Muscle layer of duodenum (tissue), 2 donors: ENCODE data around the gene C16orf95.
A peak's percentile ranks its signal among the peaks of the same experiment; 100 is the strongest.
"Not testable (repeated sequence)": the region's sequence is repeated elsewhere in the genome, so short reads cannot be mapped to it uniquely, and the experiment has no call there.

Experiments used
- H3K27ac ChIP-seq: one replicate; pipeline ENCODE4 v1.7.0; 2013; ENCODE audit warnings: mild to moderate bottlenecking, low read length
- H3K27me3 ChIP-seq: one replicate; pipeline ENCODE4 v1.7.0; 2013; ENCODE audit warnings: low read depth, mild to moderate bottlenecking, control low read depth, low read length
- H3K36me3 ChIP-seq, 2 donors: one replicate each; pipeline ENCODE4 v1.7.0; 2013; ENCODE audit warnings: low read length in 2 of 2, control low read depth in 1 of 2, mild to moderate bottlenecking in 1 of 2; ENCODE audit not compliant: insufficient read depth in 2 of 2, control insufficient read depth in 1 of 2
- H3K4me1 ChIP-seq, 2 donors: one replicate each; pipeline ENCODE4 v1.7.0; 2013; ENCODE audit warnings: low read length in 2 of 2, mild to moderate bottlenecking in 2 of 2, control low read depth in 1 of 2, moderate library complexity in 1 of 2; ENCODE audit not compliant: insufficient read depth in 2 of 2, control insufficient read depth in 1 of 2
- H3K4me3 ChIP-seq, 2 donors: one replicate each; pipeline ENCODE4 v1.7.0; 2013; ENCODE audit warnings: low read length in 2 of 2, low read depth in 1 of 2, mild to moderate bottlenecking in 1 of 2
- H3K9me3 ChIP-seq, 2 donors: one replicate each; pipeline ENCODE4 v1.7.0; 2013; ENCODE audit warnings: low read length in 2 of 2, control low read depth in 1 of 2, mild to moderate bottlenecking in 1 of 2; ENCODE audit not compliant: control insufficient read depth in 1 of 2
- donor health status: healthy.

Gene C16orf95, protein sequence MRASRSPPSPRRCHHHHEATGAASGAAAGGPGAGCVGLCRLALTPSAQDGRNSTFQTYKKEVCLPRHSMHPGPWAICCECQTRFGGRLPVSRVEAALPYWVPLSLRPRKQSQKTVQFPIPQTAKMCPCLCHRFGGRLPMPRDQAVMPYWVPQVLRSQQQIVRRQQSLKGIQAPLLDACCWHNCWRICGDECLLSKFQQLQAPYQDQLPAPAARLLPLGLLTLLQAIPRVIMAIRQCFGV

DNA sequence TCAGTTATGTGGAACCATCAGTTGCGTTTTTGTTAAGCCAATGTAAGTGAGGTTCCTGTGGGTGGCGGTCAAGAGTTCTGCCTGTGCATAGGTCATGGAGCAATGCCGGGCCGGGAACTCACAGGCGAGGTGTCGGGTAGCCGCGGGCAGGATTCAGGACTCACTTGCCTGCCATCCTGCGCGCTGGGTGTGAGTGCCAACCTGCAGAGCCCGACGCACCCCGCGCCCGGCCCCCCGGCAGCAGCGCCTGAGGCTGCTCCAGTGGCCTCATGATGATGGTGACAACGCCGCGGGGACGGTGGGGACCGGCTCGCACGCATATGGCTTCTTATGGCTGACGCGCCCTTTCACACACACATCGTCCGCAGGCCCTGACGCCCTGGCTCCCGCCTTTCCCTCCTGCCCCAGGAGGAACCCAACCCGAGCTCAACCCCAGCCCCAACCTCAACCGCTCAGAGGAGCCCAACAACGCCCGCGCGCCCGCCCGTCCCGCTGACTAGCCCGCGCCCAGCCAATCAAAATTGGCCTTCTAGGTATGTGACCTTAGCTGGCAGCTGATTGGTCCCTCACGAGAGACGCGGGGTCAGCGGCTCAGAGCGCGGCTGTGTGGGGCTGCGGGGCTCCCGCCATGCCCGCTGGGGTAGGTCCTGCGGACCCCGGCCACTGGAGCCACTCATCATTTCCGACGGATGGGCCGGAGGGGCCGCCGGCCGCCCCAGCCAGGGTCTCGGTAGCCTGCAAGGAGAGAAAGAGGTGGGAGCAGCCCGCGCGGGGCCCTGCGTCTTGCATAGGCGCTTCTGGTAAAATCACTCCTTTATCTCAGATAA, at the start of gene C16orf95:
Gene C16orf95 (minus strand): TSS at position 470 of the 827 bp plus-strand sequence. CDS start 150 bp downstream, at position 320.
- peak within 1 kb of the TSS; percentile 89 for H3K27ac ChIP-seq
- H3K4me3 ChIP-seq = peak within 1 kb of the TSS; percentile 75 to 94
- no peaks in the 10 kb centered on the region for H3K27me3 ChIP-seq
- peaks cover 0 to 2% of the 10 kb centered on the region in 2 donors for H3K36me3 ChIP-seq
- no peaks in the 10 kb centered on the region for H3K9me3 ChIP-seq
- H3K4me1 ChIP-seq = peaks cover 0 to 6% of the 10 kb centered on the region in 2 donors

DNA sequence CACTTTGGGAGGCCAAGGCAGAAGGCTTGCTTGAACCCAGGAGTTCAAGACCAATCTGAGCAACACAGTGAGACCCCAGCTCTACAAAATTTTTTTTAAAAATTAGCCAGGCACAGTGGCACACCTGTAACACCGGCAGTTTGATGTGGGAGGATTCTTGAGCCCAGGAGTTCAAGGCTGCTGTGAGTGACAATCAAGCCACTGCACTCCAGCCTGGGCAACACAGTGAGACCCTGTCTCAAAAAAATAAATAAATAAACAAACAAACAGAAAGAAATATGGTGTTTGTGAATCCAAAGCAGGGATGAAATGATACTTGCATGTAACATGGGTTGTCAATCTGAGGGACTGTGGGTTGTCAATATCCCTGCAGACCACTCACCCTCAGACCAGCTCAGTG, 49.7 kb upstream of the C16orf95 start:
- H3K4me1 ChIP-seq = peaks cover 13 to 59% of the 10 kb centered on the region in 2 donors

DNA sequence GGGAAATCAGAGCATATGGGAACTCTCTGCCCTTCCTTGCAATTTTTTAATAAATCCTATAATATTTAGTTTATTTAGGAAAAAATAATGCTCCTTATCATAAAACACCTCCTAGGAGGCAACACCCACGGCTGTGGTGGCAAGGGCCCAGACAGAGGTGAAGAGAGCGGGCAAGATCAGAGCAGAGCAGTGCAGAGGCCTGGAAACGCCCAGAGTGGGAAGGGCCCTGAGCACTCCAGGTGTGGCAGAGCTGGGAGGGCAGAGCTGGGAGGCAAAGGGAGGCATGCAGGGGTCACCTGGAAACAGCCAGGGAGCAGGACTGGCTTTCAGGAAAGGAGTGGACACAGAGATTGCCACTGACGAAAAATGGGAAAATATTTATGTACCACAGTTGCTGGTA, 49.1 kb upstream of the C16orf95 start:
- Histone ChIP-seq H3K27ac (no peak overlapping the region), H3K9me3 (no peaks in the 10 kb centered on the region), H3K4me3 (no peak overlapping the region), H3K36me3 (peaks cover 7 to 9% of the 10 kb centered on the region in 2 donors), H3K27me3 (no peaks in the 10 kb centered on the region), H3K4me1 (peaks cover 13 to 59% of the 10 kb centered on the region in 2 donors)

More for the DNA sequence above, 49.7 kb upstream of the C16orf95 start:
- H3K27ac ChIP-seq = no peak overlapping the region
- H3K36me3 ChIP-seq = peaks cover under 1 to 3% of the 10 kb centered on the region in 2 donors
- H3K4me3 ChIP-seq = no peak overlapping the region
- no peaks in the 10 kb centered on the region for H3K9me3 ChIP-seq
- no peaks in the 10 kb centered on the region for H3K27me3 ChIP-seq

DNA sequence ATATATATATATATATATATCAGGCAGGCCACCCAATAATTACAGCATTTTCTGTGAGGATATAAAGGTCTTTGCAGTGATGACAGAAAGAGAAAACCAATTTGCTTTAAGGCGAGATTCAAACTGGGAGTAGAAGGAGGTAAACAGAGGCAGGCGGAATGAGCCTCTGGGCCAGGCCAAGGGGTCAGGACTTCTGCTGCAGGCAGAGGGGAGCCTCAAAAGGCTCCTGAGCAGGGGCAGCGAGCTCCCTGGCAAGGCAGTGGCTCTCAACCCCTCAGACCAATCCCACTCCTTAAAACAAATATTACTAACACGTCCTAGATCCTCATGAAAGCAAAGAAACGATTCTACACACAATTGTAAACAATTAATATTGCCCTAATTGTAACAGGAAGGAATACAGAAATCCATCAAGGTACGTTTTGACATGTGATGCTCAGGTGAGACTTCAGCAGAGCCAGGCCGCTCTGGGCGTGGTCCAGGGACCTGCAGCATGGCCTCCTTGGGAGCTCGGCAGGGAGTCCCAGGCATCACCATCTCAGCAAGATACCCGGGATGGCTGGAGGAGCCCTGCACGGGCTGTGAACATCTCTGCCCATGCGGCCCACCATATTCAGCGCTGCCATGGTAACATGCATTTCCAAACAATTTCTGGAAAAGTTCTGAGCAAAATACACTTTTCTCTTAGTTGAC, 48.0 kb upstream of the C16orf95 start:
- H3K9me3 ChIP-seq = no peaks in the 10 kb centered on the region
- peaks cover 12 to 14% of the 10 kb centered on the region in 2 donors for H3K36me3 ChIP-seq
- no peak overlapping the region for H3K27ac ChIP-seq

DNA sequence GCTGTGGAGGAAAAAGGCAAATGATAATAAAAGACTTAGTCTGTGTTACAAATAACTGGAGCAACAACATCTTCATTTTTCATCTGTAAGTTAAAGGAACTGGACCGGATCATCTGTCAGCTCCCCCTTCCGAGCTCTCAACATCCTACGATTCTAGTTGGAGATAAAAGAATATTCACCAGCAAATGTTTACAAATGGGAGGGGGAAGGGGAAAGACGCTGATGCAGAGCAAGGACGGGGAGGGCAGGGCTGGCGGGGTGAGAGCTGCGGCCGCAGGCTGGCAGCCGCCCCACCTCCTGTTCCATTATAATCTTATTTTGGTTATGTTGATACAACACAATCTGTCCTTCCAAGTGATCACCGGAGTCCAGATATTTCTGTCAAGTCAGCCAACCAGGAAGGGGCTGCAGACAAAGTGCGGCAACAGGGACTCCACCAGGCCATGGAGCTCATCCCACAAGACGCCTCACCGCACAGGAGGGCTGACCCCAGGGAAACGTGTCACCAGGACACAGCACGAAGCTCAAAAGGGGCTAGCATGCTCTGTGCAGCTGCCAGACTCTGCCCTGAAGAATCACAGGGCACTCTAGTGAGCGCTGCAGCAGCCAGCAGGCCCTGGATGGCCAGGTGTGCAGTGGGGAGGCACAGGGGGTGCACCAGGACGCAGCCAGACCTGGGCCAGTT, 46.7 kb upstream of the C16orf95 start:
- Histone ChIP-seq H3K27me3 (no peaks in the 10 kb centered on the region), H3K9me3 (no peaks in the 10 kb centered on the region), H3K27ac (peak overlapping the region; percentile 39), H3K36me3 (peaks cover 22 to 25% of the 10 kb centered on the region in 2 donors), H3K4me3 (peak overlapping the region; percentile 31 to 37), H3K4me1 (peaks cover 13 to 36% of the 10 kb centered on the region in 2 donors)

More for the DNA sequence above, 48.0 kb upstream of the C16orf95 start:
- H3K4me3 ChIP-seq = no peak overlapping the region
- no peaks in the 10 kb centered on the region for H3K27me3 ChIP-seq
- H3K4me1 ChIP-seq = peaks cover 13 to 48% of the 10 kb centered on the region in 2 donors

DNA sequence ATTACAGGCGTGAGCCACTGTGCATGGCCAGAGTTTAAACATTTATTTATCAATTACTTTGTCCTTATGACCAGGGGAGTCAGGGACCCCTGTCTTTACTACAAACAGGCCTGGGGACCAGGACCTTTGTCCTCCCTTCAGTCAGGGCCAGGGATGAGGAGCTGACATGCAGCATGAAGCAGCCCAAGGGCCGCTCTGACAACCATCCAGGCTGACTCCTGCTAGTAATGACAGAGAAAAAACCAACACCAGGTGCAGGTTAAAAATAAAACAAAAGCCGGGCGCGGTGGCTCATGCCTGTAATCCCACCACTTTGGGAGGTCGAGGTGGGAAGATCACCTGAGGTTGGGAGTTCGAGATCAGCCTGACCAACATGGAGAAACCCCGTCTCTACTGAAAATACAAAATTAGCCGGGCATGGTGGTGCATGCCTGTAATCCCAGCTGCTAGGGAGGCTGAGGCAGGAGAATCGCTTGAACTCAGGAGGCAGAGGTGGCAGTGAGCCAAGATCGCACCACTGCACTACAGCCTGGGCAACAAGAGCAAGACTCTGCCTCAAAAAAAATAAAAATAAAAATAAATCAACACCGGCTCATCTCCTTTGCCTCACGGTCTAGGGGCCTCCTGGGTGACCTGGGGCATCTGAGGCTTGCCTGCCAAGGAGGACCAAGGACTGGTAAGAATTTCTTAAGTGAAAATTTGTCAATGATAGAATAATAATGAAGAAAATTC, 45.8 kb upstream of the C16orf95 start:
- H3K27me3 ChIP-seq, H3K9me3 ChIP-seq, H3K4me3 ChIP-seq, H3K27ac ChIP-seq: not testable (repeated sequence)
- Histone ChIP-seq H3K36me3 (peaks cover 31 to 34% of the 10 kb centered on the region in 2 donors), H3K4me1 (peaks cover 13 to 27% of the 10 kb centered on the region in 2 donors)

DNA sequence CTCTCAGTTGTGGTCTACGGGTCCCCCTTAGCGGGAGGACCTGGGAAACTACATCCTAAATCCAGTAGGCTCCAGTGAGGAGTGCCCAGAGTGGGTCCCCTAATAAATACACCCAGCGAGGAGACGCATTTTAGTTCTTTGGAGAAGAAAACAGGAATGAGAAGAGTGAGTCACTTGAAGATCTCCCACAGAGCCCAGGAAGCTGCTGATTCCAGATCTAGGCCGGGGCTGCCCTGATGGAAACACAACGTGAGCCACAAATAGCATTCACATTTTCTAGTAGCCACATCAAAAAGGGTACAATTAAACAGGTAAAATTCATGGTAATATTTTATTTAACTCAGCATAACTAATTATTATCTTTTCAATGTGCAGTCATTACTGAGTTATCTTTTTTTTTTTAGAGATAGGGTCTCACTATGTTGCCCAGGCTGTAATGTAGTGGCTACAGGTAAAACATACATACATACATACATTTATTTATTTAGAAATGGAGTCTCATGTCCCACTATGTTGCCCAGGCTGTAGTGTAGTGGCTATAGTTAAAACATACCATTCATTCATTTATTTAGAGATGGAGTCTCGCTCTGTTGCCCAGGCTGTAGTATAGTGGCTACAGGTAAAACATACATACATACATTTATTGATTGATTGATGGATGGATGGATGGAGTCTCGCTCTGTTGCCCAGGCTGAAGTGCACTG, 44.9 kb upstream of the C16orf95 start:
- H3K36me3 ChIP-seq = peaks cover 32 to 40% of the 10 kb centered on the region in 2 donors
- H3K4me3 ChIP-seq = no peak overlapping the region
- H3K4me1 ChIP-seq = peaks cover 13 to 24% of the 10 kb centered on the region in 2 donors
- H3K27ac ChIP-seq = no peak overlapping the region
- H3K9me3 ChIP-seq = no peaks in the 10 kb centered on the region
- no peaks in the 10 kb centered on the region for H3K27me3 ChIP-seq

DNA sequence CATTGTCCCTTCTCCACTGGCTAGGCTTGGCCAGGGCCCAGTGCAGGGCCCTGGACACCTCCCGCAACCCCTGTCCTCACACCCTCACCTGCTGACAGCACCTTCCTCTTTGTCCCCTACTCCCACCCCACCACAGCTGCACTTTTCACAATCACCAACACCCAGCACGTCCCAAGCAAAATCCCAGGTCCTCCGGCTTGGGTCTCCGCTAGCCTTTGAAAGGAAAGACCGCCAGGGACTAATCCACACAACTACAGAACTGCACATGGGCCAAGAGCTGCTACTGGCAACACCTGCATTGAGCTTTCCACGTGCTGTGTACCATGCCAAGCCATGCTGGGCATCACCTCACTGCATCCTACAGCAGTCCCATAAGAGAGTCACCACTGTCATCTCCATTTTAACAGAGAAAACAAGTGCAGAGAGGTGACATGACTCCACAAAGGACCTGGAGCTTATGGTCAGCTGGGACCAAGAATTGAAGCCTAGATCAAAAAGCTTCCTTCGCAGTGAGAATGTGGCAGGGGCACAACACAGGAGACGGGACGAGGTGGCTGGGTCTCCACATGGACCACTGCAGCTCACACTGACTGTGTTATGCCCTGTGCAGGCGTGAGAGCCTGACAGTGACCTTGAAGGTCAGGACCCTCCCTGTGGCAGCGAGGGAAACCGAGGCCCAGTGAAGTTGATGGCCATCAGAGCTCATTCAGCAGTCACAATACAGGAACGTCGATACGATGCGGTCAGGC, 43.8 kb upstream of the C16orf95 start:
- Histone ChIP-seq H3K4me1 (peaks cover 13 to 24% of the 10 kb centered on the region in 2 donors), H3K27ac (no peak overlapping the region), H3K4me3 (no peak overlapping the region), H3K9me3 (no peaks in the 10 kb centered on the region), H3K27me3 (no peaks in the 10 kb centered on the region), H3K36me3 (peaks cover 37 to 43% of the 10 kb centered on the region in 2 donors)

DNA sequence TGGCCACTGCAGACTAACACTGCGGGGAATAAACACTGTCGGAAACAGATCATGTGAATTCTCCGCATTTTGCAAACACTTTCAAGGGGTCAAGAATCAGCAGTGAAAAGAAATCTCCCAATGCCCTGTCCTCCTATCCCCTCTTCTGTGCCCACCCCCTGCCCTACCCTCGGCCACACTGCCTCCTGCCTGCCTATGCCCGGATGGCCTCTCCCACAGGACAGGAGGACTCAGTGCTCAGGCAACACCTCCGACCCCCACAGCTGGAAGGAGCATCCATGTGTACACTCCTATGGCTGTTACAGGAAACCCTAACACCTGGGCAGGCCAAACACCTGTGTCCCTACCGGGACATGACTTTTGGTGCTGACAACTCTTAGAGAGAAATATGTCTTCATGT, 41.9 kb upstream of the C16orf95 start:
- peaks cover 9 to 18% of the 10 kb centered on the region in 2 donors for H3K4me1 ChIP-seq
- H3K27ac ChIP-seq = no peak overlapping the region

More for the DNA sequence above, 41.9 kb upstream of the C16orf95 start:
- Histone ChIP-seq H3K9me3 (no peaks in the 10 kb centered on the region), H3K27me3 (no peaks in the 10 kb centered on the region), H3K36me3 (peaks cover 37 to 43% of the 10 kb centered on the region in 2 donors), H3K4me3 (no peak overlapping the region)
